Measurements from ENCODE around the gene PYGO2. TPM values are rescaled to one million over a fixed set of nuclear protein-coding genes. Genes with fewer than 3 reads are reported as not detected.

Gene PYGO2
- total RNA-seq, 1 donor: 18.5 TPM

DNA sequence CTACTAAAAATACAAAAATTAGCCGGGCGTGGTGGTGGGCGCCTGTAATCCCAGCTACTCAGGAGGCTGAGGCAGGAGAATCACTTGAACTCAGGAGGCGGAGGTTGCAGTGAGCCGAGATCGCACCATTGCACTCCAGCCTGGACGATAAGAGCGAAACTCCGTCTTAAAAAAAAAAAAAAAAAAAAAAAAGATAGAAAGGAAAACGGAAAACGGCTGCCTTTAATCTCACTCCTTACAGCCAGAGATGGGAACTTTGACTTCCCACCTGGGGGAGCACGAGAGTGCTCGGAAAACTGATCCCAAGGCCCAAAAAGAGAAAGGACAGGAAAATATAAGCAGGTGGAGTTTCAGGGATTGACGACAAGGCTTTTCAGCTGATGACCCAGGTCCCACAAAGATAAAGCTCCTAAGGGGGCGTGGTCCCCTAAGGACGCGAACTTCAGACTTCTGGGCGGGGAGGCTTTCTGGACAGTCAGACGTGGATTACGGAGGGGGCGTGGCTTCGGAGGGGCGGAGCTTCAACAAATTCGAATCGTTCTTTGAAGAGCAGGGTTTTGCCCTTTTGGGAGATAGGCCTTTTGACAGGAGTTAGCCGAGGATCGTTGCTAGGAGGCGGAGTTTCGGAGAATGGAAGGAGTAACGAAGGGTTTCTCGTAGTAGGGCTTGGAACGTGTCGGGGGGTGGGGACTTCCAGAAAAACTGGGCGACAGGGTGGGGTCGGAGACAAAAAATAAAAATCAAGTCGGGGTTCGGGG lies 11.9 kb upstream of the PYGO2 start:
- Histone ChIP-seq H3K27me3 (ENCODE audit: insufficient read depth, low read length) (no peaks in the 10 kb centered on the region), H3K9me3 (ENCODE audit: low read depth, low read length) (no peaks in the 10 kb centered on the region), H3K36me3 (ENCODE audit: insufficient read depth, low read length) (peaks cover 8% of the 10 kb centered on the region), H3K4me3 (ENCODE audit: insufficient read depth, low read length) (peak overlapping the region; percentile 79), H3K79me2 (ENCODE audit: insufficient read depth, low read length) (peaks cover 54% of the 10 kb centered on the region), H3K4me2 (ENCODE audit: insufficient read depth, low read length) (peak overlapping the region; percentile 99), H2AFZ (ENCODE audit: low read length) (no peak overlapping the region), H3K4me1 (ENCODE audit: insufficient read depth, low read length) (peaks cover 56% of the 10 kb centered on the region), H3K27ac (ENCODE audit: low read depth, low read length) (peak overlapping the region; percentile 97), H4K20me1 (ENCODE audit: insufficient read depth, low read length) (peaks cover 11% of the 10 kb centered on the region)
- TF ChIP-seq, protein P1, sequence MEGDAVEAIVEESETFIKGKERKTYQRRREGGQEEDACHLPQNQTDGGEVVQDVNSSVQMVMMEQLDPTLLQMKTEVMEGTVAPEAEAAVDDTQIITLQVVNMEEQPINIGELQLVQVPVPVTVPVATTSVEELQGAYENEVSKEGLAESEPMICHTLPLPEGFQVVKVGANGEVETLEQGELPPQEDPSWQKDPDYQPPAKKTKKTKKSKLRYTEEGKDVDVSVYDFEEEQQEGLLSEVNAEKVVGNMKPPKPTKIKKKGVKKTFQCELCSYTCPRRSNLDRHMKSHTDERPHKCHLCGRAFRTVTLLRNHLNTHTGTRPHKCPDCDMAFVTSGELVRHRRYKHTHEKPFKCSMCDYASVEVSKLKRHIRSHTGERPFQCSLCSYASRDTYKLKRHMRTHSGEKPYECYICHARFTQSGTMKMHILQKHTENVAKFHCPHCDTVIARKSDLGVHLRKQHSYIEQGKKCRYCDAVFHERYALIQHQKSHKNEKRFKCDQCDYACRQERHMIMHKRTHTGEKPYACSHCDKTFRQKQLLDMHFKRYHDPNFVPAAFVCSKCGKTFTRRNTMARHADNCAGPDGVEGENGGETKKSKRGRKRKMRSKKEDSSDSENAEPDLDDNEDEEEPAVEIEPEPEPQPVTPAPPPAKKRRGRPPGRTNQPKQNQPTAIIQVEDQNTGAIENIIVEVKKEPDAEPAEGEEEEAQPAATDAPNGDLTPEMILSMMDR (IDR thresholded peaks at IDR 0.05; ENCODE audit: extremely low read depth, low read depth, low read length): no peak
- DNase-seq (ENCODE audit: insufficient read length, low spot score, missing footprints): peak; percentile 91

DNA sequence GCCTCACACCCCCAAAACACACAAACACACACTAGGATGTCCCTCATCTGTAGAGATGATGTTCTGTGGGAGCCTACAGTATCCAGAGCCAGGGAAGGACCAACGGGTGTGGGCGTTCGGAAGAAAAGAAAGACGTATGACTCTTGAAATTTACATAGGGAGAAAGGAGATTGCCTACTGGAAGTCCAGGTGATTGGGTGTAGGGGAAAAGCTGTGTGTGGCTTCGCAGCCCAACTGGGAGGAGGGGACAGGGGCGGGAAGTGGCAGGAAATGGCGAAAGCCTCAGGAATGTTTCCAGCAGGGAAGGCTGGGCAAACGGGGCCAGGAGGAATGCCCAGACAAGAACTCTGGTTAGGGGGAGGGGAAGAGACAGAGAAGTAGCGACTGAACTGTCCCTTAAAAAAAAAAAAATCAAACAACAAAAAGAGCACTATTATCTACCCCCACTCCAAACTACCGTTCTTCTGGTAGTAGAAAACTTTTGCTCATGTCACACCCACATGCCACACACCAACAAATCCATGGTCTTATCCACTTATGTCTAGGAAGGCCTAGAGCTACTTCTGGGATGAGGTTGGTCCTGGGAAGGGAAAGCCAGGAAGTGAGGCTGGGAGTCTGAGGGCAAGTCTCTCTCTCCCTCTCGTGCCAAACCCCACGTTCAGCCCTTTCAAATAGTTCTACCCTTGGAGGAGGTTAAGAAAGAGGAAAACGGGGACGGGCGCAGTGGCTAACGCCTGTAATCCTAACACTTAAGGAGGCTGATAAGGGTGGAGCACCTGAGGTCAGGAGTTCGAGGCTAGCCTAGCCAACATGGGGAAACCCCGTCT lies 11.1 kb upstream of the PYGO2 start:
- Histone ChIP-seq H3K4me1 (ENCODE audit: insufficient read depth, low read length) (peaks cover 64% of the 10 kb centered on the region), H4K20me1 (ENCODE audit: insufficient read depth, low read length) (peaks cover 18% of the 10 kb centered on the region), H3K4me3 (ENCODE audit: insufficient read depth, low read length) (peak overlapping the region; percentile 79), H3K79me2 (ENCODE audit: insufficient read depth, low read length) (peaks cover 54% of the 10 kb centered on the region), H3K36me3 (ENCODE audit: insufficient read depth, low read length) (peaks cover 7% of the 10 kb centered on the region), H2AFZ (ENCODE audit: low read length) (no peak overlapping the region), H3K27ac (ENCODE audit: low read depth, low read length) (peak overlapping the region; percentile 97), H3K4me2 (ENCODE audit: insufficient read depth, low read length) (peak overlapping the region; percentile 99), H3K27me3 (ENCODE audit: insufficient read depth, low read length) (no peaks in the 10 kb centered on the region), H3K9me3 (ENCODE audit: low read depth, low read length) (no peaks in the 10 kb centered on the region)
- TF ChIP-seq, protein P1 (IDR thresholded peaks at IDR 0.05; ENCODE audit: extremely low read depth, low read depth, low read length): no peak
- DNase-seq (ENCODE audit: insufficient read length, low spot score, missing footprints): peak; percentile 84

DNA sequence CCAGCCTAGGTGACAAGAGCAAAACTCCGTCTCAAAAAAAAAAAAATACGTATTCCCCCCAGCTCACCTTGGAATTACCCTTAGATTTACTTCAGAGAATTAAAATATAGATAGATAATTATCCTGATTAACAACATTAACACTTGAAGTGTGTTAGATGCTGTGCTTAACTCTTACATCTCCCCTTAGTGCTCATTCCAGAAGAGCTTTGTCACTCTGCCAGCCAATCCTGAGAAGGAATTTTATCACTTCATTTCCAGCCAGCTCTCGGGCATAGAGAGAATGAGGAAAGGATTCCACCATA lies 10.6 kb upstream of the PYGO2 start:
- TF ChIP-seq, protein P1 (IDR thresholded peaks at IDR 0.05; ENCODE audit: extremely low read depth, low read depth, low read length): no peak
- DNase-seq (ENCODE audit: insufficient read length, low spot score, missing footprints): no peak
- H3K4me1 ChIP-seq (ENCODE audit: insufficient read depth, low read length): peaks cover 67% of the 10 kb centered on the region
- H3K79me2 ChIP-seq (ENCODE audit: insufficient read depth, low read length): peaks cover 54% of the 10 kb centered on the region
- H3K27me3 ChIP-seq (ENCODE audit: insufficient read depth, low read length): no peaks in the 10 kb centered on the region
- H2AFZ ChIP-seq (ENCODE audit: low read length): no peak overlapping the region
- H3K36me3 ChIP-seq (ENCODE audit: insufficient read depth, low read length): peaks cover 13% of the 10 kb centered on the region
- peaks cover 24% of the 10 kb centered on the region for H4K20me1 ChIP-seq (ENCODE audit: insufficient read depth, low read length)
- H3K4me3 ChIP-seq (ENCODE audit: insufficient read depth, low read length): peak overlapping the region; percentile 79
- H3K4me2 ChIP-seq (ENCODE audit: insufficient read depth, low read length): peak overlapping the region; percentile 99
- H3K9me3 ChIP-seq (ENCODE audit: low read depth, low read length): no peaks in the 10 kb centered on the region
- H3K27ac ChIP-seq (ENCODE audit: low read depth, low read length): peak overlapping the region; percentile 97
